Stimulated activated CD8-positive, alpha-beta memory T cell treated with anti-CD3 and anti-CD28 coated beads, Interleukin-12 subunit alpha, Interleukin-12 subunit beta, amount 100 ng/mL, for 24 hours (primary cell): ENCODE measurements around the gene GRM8.

Source experiments
- DNase-seq: peaks from one replicate; pipeline ENCODE4 v3.0.0-alpha.2; 2020; ENCODE audit errors: extremely low read depth

The GRM8 gene

DNA sequence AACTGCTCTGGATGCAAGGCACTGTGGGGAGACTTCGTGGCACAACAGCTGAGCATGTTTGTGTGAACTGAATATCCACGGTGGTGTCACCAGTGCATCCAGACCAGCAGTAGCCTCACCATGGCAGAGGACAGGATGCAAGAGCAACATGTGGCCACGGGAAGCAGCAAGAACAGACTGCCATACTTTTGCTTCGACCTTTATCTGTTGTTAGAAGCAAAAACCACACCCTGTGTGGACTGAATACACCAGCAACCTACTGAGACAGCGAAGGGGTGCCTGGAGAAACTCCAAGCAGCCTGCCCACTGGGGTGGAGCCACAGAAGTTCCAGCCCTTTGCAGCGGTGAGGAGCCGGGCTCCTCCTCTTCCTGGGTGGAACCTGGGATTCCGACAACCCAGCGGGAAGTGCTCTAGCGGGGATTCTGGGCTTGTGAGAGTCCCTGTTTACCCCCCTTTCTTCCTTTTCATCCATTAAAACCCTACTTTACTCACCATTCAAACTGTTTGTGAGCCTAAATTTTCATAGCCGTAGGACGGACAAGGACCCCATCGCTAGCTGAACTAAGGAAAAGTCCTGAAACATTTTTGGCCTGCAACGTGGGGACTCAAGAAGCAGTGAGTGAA, 584.9 kb downstream of the GRM8 start:
- no peak for DNase-seq

DNA sequence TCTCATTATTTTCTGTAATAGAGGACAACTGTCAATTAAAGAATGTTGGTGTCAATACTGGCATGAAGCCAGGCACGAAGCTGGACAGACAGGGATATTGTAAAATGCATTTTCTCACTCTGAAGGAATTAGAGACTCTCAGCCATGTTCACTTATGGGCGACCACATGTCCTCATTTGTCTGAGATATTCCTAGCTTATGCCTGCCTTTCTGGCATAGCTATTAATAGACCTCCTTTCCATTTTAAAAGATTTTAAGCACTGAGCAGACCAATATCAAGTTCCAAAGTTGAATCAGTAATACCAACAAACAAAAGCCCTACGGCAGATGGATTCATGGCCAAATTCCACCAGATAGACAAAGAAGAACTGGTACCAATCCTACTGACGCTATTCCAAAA, 589.9 kb downstream of the GRM8 start:
- no peak for DNase-seq

DNA sequence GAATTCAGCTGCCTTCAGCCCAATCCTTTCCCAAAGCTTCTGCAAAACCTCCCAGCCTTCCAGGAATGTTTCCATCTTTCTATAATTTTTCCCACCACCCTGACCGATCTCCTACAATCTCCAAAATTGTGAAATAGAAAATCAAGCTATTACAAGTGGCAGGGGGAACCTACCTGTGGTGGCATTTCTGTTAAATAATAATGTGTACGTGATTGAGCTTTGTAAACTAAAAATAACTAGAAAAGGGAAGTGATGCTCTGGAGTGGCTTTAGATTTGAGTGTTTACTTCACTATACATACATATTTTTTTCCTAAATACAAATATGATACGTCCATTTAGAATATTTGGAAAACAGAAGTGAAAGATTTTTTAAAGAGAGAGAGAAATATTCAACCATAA, 593.6 kb downstream of the GRM8 start:
- no peak for DNase-seq

DNA sequence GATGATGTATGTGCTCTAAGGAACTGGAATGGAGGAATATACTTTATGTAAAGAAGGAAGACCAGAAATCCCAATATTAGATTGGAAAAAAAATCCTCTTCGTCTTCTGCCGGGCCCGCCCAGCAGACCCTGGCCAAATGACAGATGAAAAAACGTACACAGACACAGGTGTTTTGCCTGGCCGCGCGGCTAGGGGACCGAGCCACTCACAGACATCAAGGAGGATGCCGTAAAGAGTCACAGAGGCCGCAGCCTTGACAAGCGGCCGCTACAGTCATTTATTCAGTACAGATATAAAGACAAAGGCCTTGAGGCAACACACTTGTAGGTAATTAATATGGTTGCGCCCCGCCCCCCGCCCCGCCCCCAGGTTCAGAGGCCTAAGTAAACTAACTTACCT, 594.1 kb downstream of the GRM8 start:
- DNase-seq: no peak

DNA sequence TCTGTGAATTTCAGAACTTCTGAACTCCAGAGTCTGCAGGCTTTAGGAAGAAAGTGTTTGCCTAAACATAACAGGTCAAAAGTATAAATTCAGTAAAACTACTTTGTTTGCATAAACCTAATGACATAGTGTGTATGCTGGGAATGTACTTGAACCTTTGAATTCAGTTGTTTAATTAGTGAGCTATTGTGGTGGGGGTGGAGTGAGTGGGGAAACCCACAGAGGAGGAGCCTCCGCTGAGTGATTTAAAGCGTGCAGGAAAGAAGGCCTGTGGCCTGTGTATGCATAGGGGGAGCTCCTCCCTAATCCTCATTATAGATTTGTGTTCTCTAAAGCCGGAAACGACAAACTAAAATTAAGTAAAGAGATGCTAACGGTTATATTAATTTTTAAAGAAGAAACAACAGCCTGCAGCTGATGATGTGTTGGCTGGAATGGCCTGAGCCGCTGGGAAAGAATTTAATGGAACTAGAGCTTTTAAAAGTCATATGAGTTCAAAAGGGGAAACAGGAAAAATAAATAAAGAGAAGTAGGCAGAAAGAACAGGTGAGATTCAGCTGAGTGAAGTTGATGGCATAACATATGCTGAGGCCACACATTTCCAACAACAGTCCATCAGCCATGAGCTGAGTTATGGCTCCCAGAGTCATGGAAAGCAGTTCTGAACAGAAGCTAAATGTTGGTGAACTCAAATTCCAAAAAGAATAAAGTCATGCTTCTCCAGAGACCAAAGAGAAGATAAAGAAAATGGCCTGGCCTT, 595.0 kb downstream of the GRM8 start:
- no peak for DNase-seq

DNA sequence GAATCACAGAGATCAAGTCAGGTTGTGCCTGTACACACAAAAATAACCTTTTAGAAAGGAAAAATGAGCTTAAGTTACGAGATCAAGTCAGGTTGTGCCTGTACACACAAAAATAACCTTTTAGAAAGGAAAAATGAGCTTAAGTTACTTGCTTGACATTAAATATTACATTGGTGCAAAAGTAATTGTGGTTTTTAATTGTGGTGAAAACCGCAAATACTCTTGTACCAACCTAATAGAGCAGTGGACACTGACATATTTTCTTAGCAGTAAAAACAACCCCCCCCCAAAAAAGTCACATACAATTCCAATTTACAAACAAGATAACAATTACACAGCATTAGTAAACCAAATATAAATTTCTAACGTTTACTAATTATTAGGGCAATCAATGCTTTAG, 595.6 kb downstream of the GRM8 start:
- DNase-seq: no peak

DNA sequence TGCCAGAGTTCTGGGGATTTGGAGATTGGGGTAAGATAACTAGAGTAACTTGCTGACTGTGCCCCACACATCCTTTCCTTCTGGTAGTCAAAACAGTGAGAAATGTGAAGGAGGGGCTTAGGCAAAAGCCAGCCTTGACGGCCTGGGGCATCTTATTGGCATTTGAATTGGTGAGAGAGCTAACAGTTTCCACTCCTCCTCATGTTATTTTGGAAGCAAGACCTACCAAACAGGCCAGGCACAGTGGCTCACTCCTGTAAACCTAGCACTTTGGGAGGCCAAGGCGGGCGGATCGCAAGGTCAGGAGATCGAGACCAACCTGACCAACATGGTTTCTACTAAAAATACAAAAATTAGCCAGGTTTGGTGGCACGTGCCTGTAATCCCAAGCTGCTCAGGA, 596.6 kb downstream of the GRM8 start:
- DNase-seq: no peak

DNA sequence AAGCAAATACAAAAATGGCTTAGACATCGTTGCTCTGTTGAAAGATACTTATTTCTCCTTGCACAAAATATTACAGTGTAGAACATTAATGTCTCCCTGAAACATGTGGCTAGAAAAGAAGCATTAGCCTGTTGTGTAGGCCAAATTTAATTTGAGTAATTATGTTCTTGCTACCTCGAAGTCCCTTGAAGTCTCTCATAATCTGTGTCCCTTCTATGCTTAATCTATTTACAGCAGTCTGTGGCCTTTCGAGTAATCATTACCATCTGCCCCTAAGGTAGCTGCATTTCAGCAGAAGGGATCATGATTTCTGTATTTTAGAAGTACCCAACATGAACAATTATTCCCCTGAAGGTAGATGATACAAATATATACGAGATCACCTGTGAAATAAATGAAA, 615.2 kb downstream of the GRM8 start:
- no peak for DNase-seq

DNA sequence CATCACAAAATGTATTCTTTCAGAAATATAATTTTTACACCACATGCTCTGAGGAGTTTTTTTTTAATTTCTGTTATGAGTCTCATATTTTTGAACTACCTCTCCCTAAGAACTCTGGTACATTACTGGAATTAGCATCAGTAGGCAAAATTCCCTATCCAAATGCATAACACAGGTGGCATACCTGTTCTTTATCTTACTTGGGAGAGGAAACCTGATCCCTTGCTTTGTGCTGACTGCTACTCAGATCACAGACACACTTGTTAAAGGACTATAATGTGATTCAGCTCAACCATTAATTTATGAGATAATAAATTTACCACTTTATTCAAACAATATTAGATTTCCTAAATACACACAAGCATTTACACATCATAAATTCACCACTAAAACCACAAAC, 617.2 kb downstream of the GRM8 start:
- DNase-seq: no peak

DNA sequence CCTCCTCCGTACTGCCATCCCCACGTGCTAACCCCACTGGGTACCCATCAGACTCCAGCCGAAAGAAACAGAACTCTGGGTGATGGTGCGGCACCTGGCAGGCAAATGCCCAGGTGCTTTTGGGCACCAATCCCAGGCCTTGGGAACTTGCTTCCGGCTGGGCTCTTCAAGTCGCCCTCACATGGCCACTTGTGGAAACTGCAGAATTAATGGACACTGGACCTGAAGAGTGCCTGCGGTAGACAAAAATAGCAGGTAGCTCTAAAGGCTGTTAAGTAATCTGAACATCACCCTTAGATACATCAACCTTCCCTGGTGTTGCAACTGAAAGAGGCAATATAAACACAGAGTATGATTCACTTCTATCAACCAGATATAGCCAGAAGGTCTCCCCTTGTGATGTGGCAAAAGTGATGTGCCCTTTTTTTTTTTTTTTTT, 644.4 kb downstream of the GRM8 start:
- no peak for DNase-seq

DNA sequence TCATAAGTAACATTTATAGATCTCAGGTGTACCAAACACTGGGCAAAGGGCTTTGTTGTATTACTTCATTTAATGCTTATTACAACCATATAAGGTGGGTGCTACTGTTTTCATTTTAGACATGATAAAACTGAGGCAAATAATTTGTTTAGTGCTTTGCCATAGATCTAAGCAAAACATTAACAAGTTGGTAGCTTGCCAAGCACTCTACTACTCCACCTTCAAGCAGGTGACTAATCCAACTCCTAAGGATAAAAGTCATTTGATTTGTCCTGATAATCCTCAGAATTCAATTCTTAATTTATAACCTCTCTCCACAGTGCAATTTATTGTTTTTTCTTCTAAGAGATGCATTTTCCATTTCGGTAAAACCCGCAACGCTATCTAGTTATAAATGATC, 646.4 kb downstream of the GRM8 start:
- DNase-seq: no peak

DNA sequence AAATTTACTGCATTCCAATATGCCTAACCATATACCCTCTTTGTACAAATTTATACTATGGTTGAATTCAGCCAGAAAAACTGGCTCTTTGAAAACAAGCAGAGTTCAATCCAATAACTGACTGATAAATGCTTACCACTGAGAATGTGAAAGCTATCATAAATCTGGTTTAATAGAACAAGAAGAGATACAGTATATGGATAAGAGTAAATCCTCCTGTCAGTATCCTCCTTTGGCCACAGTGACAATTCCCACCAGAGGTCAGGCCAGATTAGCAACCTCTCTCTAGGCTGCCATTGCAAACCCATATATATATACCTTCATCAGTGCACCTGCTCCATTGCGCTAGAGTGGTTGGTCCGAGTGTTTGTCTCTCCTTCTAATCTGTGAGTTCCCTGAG, 647.2 kb downstream of the GRM8 start:
- no peak for DNase-seq

DNA sequence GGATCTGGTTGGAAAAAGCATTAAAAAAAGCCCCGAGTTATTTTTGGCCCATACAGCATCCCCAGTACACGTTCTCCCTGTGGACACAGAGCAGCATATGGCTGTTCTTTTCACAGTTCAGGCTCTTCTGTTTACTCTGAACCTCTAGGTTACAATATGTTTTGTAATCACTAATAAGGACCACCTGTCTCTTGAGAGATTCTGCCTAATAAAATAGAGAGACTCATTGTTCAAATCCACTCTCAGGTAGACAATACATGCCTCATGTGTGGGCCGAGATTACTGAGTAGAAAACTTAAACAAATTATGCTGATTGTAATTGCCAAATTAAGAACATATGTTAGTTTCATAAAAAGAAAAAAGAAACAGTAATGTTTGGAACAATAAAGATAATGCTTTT, 647.7 kb downstream of the GRM8 start:
- DNase-seq: no peak

DNA sequence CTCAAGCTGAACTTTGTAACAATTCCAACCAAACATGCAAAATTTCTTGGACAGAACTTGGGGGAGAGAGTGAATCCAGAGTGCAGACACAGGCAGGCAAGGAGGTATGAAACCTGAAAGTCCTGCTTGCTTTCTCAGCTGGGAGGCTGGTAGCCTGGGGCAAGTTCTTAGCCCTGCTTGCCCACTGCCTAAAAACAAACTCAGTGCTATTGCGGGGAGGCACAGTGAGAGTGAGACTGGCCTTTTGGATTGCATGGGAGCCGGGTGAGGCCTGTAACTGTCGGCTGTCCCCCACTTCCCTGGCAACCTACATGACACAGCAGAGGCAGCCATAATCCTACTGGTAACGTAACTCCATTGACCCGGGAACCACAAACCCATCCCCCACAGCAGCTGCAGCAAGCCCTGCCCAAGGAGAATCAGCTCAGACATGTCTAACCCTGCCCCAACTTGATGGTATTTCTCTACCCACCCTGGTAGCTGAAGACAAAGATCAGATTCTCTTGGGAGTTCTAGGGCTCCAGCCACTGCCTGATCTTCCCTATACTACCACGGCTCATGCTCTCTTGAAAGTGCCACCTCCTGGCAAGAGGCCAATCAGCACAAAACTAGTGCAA, 663.6 kb downstream of the GRM8 start:
- no peak for DNase-seq

DNA sequence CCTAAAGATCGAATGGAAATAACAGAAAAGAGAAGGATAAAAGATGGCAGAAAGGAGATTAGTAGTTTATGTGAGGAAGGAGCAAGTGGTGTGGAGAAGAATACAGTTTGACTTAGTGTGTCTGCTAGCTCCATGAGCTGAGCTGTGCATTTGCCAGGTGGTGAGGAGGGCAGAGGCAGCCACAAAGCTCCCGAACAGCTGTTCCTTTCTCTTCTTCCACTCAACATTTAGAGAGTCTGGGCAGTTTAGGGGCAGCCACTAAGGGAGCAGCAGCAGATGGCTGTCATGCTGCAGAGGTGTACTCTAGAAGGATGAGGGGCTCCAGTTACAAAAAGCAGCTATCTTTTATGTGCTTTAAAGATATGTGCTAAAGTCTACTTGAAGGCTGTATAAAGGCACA, 674.4 kb downstream of the GRM8 start:
- DNase-seq: no peak

DNA sequence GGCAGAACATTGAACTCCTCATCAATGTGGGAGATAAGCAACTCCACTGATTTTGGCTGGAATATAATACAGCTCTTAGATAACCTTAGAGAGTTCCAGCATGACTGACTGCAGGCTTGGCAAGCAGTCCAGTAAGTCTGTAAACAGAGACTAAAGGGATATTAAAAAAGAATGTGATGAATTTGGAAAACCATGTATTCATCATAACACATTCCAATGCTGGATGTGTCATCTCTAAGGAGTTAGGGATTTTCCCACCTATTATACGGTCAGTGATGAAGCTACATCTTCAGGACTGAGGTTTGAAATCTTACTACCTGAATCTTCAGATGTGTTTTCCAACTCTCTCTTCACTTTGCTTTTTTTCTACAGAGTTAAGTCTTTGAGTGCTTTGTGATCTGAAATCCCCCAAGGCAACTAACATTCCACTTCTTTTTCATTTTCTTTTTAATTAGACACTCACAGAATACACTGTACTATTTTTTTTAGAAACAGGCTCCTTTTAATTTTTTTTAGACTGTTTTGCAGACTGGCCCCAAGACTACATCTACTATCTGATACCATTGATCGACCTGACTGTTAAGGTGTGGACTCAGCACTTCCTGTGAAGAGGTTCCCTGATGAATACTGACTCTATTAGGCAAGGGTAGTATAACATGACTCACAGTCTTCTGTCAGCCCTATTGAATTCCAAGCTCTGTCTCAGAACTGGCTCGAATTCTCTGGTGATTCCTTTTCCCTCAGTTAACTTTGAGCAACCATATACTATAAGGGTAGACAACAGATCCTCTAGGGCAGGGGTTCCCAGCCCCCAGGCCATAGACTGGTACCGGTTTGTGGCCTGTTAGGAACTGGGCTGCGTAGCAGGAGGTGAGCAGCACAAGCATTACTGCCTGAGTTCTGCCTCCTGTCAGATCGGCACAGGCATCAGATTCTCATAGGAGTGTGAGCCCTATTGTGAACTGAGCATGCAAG, 678.2 kb downstream of the GRM8 start:
- no peak for DNase-seq

DNA sequence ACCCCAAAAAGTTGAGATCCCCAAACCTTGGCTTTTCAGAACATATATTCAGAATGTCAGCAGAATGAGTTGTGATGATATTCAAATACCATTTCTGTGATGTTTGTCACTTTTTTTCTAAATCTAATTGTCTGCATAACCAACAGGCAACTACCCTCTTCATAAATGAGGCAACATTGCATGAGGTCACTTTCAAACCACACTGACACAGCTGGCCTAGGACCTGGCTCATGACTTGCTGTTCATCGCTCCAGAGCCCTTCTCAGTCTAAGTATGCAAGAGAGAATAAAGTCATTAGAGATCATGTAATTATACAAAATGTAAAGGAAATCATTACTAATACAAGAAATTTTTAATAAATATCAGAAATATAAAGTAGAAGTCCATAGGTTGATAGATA, 681.9 kb downstream of the GRM8 start:
- no peak for DNase-seq

DNA sequence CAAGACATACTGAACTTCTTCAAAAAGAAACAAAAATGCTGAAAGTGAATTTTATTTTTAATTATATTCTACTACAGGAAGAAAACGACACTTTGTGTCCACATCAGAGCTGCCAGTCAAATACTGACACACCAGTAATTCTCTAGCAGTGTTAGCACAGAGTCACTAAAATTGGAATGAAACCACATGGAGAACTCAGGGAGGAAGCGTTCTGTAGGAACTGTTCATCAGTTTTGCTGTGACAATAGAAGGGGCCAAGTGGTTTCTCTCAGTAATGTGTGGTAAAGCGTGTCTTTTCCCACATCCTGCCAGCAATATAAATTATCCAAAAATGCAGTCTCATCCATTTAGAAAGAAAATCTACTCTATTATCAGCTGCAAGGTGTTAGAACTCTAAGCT, 683.3 kb downstream of the GRM8 start:
- DNase-seq: no peak

DNA sequence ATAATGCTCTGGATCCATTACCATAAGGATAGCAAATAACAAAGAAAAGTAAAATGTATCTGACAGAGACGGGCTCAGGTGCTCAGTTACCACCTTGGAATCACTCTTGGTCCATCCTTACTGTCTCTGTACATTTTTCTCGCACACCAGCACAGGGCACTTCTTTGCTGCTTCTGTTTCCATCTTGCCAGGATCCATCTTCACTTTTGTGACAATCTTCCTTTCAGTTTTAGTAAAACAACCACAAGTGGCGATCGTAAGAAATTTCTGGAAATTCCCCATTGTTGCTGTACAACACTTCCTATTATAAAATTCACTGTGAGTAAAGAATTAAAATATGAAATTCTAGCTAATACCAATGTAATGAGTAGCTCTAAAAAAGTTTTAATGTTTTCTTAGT, 695.5 kb downstream of the GRM8 start:
- no peak for DNase-seq

DNA sequence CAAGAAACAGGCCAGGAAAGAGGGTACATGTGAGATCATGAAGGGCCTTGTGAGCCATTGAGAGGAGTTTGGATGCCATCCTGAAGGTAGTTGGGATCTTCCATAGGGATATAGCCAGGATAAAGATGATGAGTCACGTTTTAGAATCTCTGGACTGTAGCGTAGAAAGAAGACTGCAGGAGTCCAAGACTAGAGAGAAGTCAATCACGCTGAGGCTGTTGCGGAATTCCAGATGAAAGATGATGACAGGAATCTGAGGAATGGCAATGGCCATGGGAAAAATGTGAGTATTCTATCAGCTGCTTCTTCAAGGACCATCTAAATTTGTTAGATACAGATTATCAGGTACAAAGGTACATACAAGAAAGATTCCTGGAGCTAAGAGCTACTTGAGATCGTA, 711.3 kb downstream of the GRM8 start:
- DNase-seq: no peak

DNA sequence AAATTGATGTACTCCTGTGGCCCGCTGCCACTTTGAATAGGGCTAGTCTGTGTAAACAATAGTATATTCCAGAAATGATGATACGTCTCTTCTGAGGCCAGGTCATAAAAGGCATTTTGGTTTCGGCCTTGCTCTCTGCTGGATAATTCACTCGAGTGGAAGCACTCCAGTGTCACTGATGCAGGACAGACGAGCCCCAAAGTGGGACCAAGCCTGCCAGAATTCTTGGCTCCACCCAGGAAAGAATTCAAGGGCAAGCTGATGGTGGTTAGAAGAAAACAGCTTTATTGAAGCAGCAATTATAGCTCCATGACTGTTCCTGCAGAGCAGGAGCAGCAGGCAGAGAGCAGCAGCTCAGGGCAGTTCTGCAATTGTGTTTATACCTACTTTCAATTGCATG, 717.6 kb downstream of the GRM8 start:
- no peak for DNase-seq

DNA sequence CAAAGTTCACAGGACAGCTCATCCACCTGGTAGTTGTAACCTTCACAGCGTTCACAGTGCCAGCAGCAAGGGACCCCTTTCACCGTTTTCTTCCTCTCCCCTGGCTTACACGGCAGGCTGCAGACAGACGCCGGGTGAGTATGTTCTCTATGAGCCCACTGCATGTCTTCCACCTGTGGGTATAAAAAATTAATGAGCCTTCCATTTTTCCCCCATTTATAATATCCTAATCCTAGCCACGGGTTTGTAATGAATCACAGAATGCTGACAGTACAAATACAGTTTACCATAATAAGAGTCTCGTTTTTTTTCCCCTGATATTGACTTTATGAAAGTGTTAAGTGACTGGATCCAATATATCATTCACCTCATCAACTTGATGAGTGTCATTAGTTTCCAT, 719.0 kb downstream of the GRM8 start:
- DNase-seq: no peak
